ENCODE results near the gene MARCHF2.

GRCh38 chr19:8459095-8459494 lies 46.0 kb downstream of the MARCHF2 start:
- TF ChIP-seq POLR2A (IDR thresholded peaks at IDR 0.05): no peak
- TF ChIP-seq CTCF (IDR thresholded peaks at IDR 0.05): no peak
- no peak for TF ChIP-seq POLR2AphosphoS5 (IDR thresholded peaks at IDR 0.05)
- TF ChIP-seq EP300 (IDR thresholded peaks at IDR 0.05): no peak
